GM21423 (cell line): ENCODE data around the gene REEP6.
"Not testable (repeated sequence)": the region's sequence is repeated elsewhere in the genome, so short reads cannot be mapped to it uniquely, and the experiment has no call there.

Experiments used
- ATAC-seq: cut with Tn5 transposase; IDR thresholded peaks from one replicate; pipeline ENCODE4 v1.9.1; 2021; ENCODE audit warnings: mild to moderate bottlenecking, moderate library complexity; ENCODE audit not compliant: unreplicated experiment

Gene REEP6

DNA sequence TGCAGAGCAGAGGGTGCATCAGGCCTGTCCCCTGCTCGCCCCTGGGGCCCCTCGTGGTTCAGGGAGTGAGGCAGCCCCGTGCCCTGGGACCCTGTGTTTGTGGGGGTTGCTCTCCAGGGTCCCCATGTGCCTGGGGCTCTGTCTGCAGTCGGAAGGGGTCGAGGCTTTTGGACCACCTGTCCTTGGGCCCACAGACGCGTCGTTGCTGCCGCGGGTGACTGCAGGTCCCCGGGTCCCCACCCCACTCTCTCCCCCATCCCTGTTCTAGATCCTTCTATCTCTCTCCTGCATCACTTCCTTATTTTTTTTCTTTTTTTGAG, 2.7 kb upstream of the REEP6 start:
- ATAC-seq = no peak

GRCh38 chr19:1489463-1490310, 1.3 kb upstream of the REEP6 start:
- ATAC-seq = no peak

GRCh38 chr19:1490311-1491113, 469 bp upstream of the REEP6 start, which contains the start of gene PCSK4:
TSS of gene PCSK4 (minus strand) at chr19:1490350. CDS start at chr19:1490346, 4 bp downstream.
- peak; percentile 78 for ATAC-seq

- no peak for ATAC-seq
Measured at GRCh38 chr19:1491849-1492170, 829 bp downstream of the REEP6 start.

GRCh38 chr19:1492474-1493006, 1.6 kb downstream of the REEP6 start:
- no peak for ATAC-seq

GRCh38 chr19:1494115-1494815, 3.3 kb downstream of the REEP6 start:
- no peak for ATAC-seq

DNA sequence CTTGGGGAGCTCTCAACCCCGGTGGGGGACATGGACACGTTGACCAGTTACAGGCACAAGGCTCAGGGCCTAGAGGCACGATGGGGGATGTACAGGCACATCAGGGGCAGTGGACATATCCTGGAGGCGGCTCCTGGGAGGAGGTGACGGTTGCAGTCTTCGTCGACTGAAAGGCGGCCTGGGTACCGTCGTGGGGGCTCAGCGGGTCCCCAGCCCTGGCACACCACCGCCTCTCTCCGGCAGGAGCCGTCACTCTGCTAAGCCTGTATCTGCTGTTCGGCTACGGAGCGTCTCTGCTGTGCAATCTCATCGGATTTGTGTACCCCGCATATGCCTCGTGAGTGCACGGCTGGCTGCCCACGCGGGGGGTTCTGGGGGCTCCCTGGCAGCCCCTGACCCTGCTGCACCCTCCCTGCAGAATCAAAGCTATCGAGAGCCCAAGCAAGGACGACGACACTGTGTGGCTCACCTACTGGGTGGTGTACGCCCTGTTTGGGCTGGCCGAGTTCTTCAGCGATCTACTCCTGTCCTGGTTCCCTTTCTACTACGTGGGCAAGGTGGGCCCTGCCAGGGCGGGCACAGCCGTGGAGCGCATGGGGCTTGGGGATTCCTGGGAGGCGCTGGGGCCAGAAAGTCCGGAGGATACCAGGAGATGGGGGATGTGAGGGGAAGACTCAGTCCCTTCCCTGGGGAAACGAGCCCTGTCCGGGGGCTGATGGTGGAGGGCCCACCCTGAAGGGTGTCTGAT, 4.2 kb downstream of the REEP6 start:
- no peak for ATAC-seq

DNA sequence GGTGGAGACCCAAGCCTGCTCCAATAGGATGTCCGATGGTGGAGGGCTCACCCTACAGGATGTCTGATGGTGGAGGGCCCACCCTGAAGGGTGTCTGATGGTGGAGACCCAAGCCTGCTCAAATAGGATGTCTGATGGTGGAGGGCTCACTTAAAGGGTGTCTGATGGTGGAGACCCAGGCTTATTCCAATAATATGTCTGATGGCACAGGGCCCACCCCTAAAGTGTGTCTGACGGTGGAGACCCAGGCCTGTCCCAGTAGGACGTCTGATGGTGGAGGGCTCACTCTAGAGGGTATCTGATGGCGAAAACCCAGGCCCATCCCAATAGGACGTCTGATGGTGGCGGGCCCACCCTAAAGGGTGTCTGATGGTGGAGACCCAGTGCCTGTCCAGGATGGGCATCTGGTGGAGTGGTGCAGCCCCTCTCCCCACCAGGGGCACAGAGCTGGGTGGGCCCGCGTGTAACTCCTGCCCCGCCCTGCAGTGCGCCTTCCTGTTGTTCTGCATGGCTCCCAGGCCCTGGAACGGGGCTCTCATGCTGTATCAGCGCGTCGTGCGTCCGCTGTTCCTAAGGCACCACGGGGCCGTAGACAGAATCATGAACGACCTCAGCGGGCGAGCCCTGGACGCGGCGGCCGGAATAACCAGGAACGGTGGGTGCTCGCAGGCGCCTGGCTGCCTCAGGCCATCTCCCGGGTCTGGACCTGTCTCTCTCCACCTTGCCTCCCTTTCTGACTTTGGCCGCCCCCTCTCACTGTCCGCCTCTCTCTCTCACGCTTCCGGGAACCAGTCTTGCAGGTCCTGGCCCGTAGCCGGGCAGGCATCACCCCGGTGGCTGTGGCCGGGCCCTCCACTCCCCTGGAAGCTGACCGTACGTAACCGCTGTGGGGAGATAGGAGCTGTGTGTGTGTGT, 5.1 kb downstream of the REEP6 start:
- ATAC-seq = no peak

- ATAC-seq = no peak
Measured at GRCh38 chr19:1496714-1497577, 6.0 kb downstream of the REEP6 start.

GRCh38 chr19:1497578-1498235, 6.7 kb downstream of the REEP6 start:
- no peak for ATAC-seq

DNA sequence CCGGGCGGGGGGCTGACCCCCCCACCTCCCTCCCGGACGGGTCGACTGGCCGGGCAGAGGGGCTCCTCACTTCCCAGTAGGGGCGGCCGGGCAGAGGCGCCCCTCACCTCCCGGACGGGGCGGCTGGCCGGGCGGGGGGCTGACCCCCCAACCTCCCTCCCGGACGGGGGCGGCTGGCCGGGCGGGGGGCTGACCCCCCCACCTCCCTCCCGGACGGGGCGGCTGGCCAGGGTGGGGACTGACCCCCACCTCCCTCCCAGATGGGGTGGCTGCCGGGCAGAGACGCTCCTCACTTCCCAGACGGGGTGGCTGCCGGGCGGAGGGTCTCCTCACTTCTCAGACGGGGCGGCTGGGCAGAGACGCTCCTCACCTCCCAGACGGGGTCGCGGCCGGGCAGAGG, 8.2 kb downstream of the REEP6 start:
- not testable (repeated sequence) for ATAC-seq

DNA sequence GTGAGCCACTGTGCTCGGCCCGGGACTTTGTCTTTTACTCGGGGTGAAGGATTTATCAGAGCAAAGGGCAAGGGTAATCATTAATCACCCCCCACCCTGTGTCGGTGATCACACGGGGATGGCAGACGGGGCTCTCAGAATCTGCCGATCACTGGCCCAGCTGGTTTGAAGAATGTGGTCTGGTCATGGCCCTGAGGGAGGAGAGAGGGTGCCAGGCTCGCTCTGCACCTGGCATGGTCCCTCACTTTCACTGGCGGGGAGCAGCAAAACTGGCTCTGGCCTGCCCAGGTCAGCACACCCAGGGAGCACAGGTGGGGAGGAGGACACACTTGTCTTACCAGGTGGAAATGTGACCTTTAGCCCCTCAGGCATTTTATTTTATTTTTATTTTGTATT, 10.2 kb downstream of the REEP6 start:
- ATAC-seq = no peak

DNA sequence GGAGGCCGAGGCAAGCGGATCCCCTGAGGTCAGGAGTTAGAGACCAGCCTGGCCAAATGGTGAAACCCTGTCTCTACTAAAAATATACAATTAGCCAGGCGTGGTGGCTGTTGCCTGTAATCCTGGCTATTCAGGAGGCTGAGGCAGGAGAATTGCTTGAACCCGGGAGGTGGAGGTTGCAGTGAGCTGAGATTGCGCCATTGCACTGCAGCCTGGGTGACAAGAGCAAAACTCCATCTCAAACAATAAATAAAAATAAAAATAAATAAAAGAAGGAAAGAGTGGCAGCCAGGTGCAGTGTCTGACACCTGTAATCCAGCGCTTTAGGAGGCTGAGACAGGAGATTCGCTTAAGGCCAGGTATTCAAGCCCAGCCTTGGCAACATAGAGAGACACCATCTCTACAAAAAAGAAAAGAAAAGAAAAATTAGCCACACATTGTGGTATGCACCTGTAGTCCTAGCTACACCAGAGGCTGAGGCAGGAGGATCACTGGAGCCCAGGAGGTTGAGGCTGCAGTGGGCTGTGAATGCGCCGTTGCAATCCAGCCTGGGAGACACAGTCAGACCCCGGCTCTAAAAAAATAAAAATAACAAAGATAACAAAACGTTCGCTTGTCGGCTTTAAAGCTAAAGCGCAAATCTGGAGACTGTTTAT, 11.6 kb downstream of the REEP6 start:
- no peak for ATAC-seq

DNA sequence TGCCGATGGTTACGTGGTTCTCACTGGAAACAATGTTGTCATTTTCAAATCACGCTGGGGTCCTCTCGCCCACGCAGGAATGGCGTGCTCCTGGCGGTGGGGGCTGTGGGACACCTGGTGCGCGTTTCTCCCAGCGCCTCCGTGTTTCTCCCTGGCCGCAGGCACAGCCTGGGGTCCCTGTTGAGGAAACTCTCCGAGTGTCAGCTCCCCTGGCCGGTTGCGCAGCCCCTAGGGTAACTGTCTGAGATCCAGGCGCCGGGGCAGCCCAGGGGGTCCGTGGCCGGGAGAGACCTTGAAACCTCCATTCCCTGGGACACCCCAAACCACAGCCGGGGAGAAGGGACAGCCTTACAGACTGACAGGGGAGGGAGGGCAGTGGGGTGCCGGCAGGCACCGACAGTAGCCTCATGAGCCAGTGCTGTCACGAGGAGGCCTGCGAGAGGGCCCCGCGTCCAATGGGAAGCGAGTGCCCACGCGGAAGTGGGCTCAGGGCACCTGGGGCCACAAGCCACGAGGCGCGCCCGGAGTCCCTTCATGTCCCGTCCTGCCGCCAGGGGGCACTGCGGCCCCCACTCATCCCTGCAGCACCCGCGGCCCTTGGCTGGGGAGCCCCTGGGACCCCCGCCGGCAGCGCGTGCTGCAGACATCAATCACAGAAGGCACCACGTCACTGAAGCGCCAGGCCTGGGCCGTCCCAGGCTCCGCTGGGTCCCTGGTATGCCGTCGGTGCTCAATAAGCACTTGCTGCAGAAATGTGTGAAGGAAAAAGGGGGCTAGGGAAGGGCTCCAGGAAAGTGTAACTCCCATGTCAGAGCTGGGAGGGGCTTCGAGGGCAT, 12.3 kb downstream of the REEP6 start:
- no peak for ATAC-seq

GRCh38 chr19:1503925-1504773, 13.2 kb downstream of the REEP6 start:
- ATAC-seq = no peak

- no peak for ATAC-seq
Measured at GRCh38 chr19:1505012-1505411, 14.0 kb downstream of the REEP6 start.
